ENCODE measurements around the gene KMT2E. TPM values are rescaled to one million over a fixed set of nuclear protein-coding genes. Genes with fewer than 3 reads are reported as not detected.

The KMT2E gene
- total RNA-seq, 1 experiment from 2014 or later = 38.2 TPM

- Mint-ChIP-seq H3K27ac (no peak overlapping the region), H3K9me3 (no peaks in the 10 kb centered on the region), H3K4me1 (peaks cover 1 to 12% of the 10 kb centered on the region in 2 experiments; a peak in 2 of 4 replicates), H3K27me3 (ENCODE audit: low read depth) (no peaks in the 10 kb centered on the region), H3K36me3 (ENCODE audit: insufficient read depth in 1 of 3, low read depth in 3 of 3) (no peaks in the 10 kb centered on the region), H3K4me3 (no peak overlapping the region)
- H2AK5ac ChIP-seq (ENCODE audit: insufficient read length, low read length) = no peak overlapping the region
- H2BK15ac ChIP-seq (ENCODE audit: low read depth, low read length) = no peak overlapping the region
- H3K79me2 ChIP-seq (ENCODE audit: insufficient read depth, low read length) = no peaks in the 10 kb centered on the region
- no peak overlapping the region for H4K5ac ChIP-seq (ENCODE audit: insufficient read length, low read depth, low read length)
- H2BK12ac ChIP-seq (ENCODE audit: insufficient read length, low read depth, low read length) = no peak overlapping the region
- DNase-seq = no peak
- H3K4me2 ChIP-seq (ENCODE audit: insufficient read depth, insufficient read length, low read length) = no peak overlapping the region
- H3K9me3 ChIP-seq (ENCODE audit: control insufficient read depth, low read depth, low read length) = no peaks in the 10 kb centered on the region
- H4K91ac ChIP-seq (ENCODE audit: insufficient read length, low read depth, low read length) = no peak overlapping the region
- no peak overlapping the region for H4K8ac ChIP-seq (replicated peaks; ENCODE audit: insufficient read length, low read depth, low read length)
- no peaks in the 10 kb centered on the region for H3K23me2 ChIP-seq (ENCODE audit: insufficient read length, low read depth, low read length, poor library complexity, severe bottlenecking)
- no CpG with 5 or more reads among the region's 2 CpGs for WGBS (ENCODE audit: extremely low coverage, insufficient read length, low lambda C conversion rate)
- no peak overlapping the region for H3K9ac ChIP-seq (ENCODE audit: extremely low read depth, insufficient read length, low read length)
- H2BK20ac ChIP-seq (ENCODE audit: low read depth, low read length, poor library complexity, severe bottlenecking) = no peak overlapping the region
- TF ChIP-seq, protein P1, sequence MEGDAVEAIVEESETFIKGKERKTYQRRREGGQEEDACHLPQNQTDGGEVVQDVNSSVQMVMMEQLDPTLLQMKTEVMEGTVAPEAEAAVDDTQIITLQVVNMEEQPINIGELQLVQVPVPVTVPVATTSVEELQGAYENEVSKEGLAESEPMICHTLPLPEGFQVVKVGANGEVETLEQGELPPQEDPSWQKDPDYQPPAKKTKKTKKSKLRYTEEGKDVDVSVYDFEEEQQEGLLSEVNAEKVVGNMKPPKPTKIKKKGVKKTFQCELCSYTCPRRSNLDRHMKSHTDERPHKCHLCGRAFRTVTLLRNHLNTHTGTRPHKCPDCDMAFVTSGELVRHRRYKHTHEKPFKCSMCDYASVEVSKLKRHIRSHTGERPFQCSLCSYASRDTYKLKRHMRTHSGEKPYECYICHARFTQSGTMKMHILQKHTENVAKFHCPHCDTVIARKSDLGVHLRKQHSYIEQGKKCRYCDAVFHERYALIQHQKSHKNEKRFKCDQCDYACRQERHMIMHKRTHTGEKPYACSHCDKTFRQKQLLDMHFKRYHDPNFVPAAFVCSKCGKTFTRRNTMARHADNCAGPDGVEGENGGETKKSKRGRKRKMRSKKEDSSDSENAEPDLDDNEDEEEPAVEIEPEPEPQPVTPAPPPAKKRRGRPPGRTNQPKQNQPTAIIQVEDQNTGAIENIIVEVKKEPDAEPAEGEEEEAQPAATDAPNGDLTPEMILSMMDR (conservative IDR thresholded peaks at IDR 0.05) = no peak
- H3K18ac ChIP-seq (ENCODE audit: insufficient read length, low read depth, low read length) = no peak overlapping the region
- H3K14ac ChIP-seq (ENCODE audit: insufficient read depth, low read length) = no peak overlapping the region
- no peak overlapping the region for H2AFZ ChIP-seq (ENCODE audit: low read length)
- no peak overlapping the region for H3K27ac ChIP-seq (ENCODE audit: insufficient read length, low read depth, low read length)
- H2BK120ac ChIP-seq (ENCODE audit: low read depth, low read length, poor library complexity, severe bottlenecking) = no peak overlapping the region
- H3K4me1 ChIP-seq (ENCODE audit: insufficient read depth, low read length) = no peaks in the 10 kb centered on the region
- H4K20me1 ChIP-seq (ENCODE audit: control insufficient read depth, insufficient read depth, insufficient read length) = no peaks in the 10 kb centered on the region
- no peak overlapping the region for H3K23ac ChIP-seq (ENCODE audit: insufficient read length, low read depth, low read length)
- H2BK5ac ChIP-seq (ENCODE audit: insufficient read length, low read length) = no peak overlapping the region
- no peak overlapping the region for H3K4ac ChIP-seq (ENCODE audit: low read depth, low read length)
- H3K27me3 ChIP-seq (ENCODE audit: insufficient read depth, low read length) = no peaks in the 10 kb centered on the region
- H3K56ac ChIP-seq (ENCODE audit: insufficient read length, low read depth, low read length) = no peak overlapping the region
- H3K79me1 ChIP-seq (ENCODE audit: insufficient read depth, low read depth, low read length, poor library complexity, severe bottlenecking) = no peaks in the 10 kb centered on the region
- H3T11ph ChIP-seq (ENCODE audit: low read length) = no peak overlapping the region
Observed at GRCh38 chr7:104973227-104973626, 40.8 kb upstream of the KMT2E start.
